HEK293T (cell line): ENCODE measurements around the gene PLPP4.
"Not testable (repeated sequence)": the region's sequence is repeated elsewhere in the genome, so short reads cannot be mapped to it uniquely, and the experiment has no call there.

Experiments used
- CTCF ChIA-PET: fragments of 350-600 bp; formaldehyde crosslinking; extraction: SDS; loops from one replicate; lab custom pipeline; 2021; ENCODE audit warnings: antibody characterized with exemption, inconsistent platforms; lab: Yijun Ruan, JAX
- POLR2A ChIA-PET: fragments of 350-600 bp; formaldehyde crosslinking; extraction: SDS; loops from one replicate; lab custom pipeline; 2020; ENCODE audit warnings: antibody characterized with exemption, inconsistent platforms; lab: Yijun Ruan, JAX
- DNase-seq: peaks from one replicate; pipeline ENCODE4 v3.0.0; 2012; ENCODE audit warnings: mixed read lengths; ENCODE audit errors: extremely low spot score
- ARNT ChIP-seq: fragments of 450-650 bp; IDR thresholded peaks from 2 replicates; pipeline ENCODE4 v1.6.1; 2017; ENCODE audit warnings: mild to moderate bottlenecking
- BHLHE40 ChIP-seq: fragments of 450-650 bp; IDR thresholded peaks from 2 replicates; pipeline ENCODE4 v1.6.1; 2016; ENCODE audit warnings: mild to moderate bottlenecking, moderate library complexity, borderline replicate concordance
- CTBP1 ChIP-seq: fragments of 450-650 bp; IDR thresholded peaks from 2 replicates; pipeline ENCODE4 v1.6.1; 2016; ENCODE audit warnings: borderline replicate concordance
- ELF4 ChIP-seq: fragments of 450-650 bp; IDR thresholded peaks from 2 replicates; pipeline ENCODE4 v1.6.1; 2017; ENCODE audit warnings: antibody characterized with exemption
- FOXA1 ChIP-seq: fragments of 450-650 bp; IDR thresholded peaks from 2 replicates; pipeline ENCODE4 v1.6.1; 2016; ENCODE audit warnings: mild to moderate bottlenecking
- FOXK2 ChIP-seq: fragments of 450-650 bp; IDR thresholded peaks from 2 replicates; pipeline ENCODE4 v1.6.1; 2016; ENCODE audit warnings: mild to moderate bottlenecking
- FOXM1 ChIP-seq: fragments of 450-650 bp; IDR thresholded peaks from 2 replicates; pipeline ENCODE4 v1.6.1; 2017; ENCODE audit warnings: mild to moderate bottlenecking, borderline replicate concordance
- HDGF ChIP-seq: fragments of 450-650 bp; IDR thresholded peaks from 2 replicates; pipeline ENCODE4 v1.6.1; 2017; ENCODE audit warnings: antibody characterized with exemption, borderline replicate concordance
- L3MBTL2 ChIP-seq: fragments of 450-650 bp; conservative IDR thresholded peaks from 2 replicates; pipeline ENCODE4 v1.6.1; 2016; ENCODE audit warnings: mild to moderate bottlenecking
- LEF1 ChIP-seq: fragments of 450-650 bp; IDR thresholded peaks from 2 replicates; pipeline ENCODE4 v1.6.1; 2017; ENCODE audit warnings: mild to moderate bottlenecking, borderline replicate concordance
- NFRKB ChIP-seq: fragments of 450-650 bp; IDR thresholded peaks from 2 replicates; pipeline ENCODE4 v1.6.1; 2016; ENCODE audit warnings: mild to moderate bottlenecking, moderate library complexity
- PKNOX1 ChIP-seq: fragments of 450-650 bp; IDR thresholded peaks from 2 replicates; pipeline ENCODE4 v1.6.1; 2016
- SP1 ChIP-seq: fragments of 450-650 bp; IDR thresholded peaks from 2 replicates; pipeline ENCODE4 v1.6.1; 2017
- SUZ12 ChIP-seq: fragments of 450-650 bp; IDR thresholded peaks from 2 replicates; pipeline ENCODE4 v1.6.1; 2016; ENCODE audit warnings: mild to moderate bottlenecking
- TARDBP ChIP-seq: fragments of 450-650 bp; IDR thresholded peaks from 2 replicates; pipeline ENCODE4 v1.6.1; 2016
- ZNF384 ChIP-seq: fragments of 450-650 bp; IDR thresholded peaks from 2 replicates; pipeline ENCODE4 v1.6.1; 2016

The PLPP4 gene

GRCh38 chr10:120493411-120494312, 36.6 kb downstream of the PLPP4 start:
- DNase-seq, result no peak
- CTCF ChIA-PET, result no interaction called here
- no peak for TF ChIP-seq L3MBTL2
- TF ChIP-seq ARNT, result no peak
- no peak for TF ChIP-seq LEF1
- no peak for TF ChIP-seq SP1
- TF ChIP-seq TARDBP, result no peak
- no peak for TF ChIP-seq BHLHE40
- no peak for TF ChIP-seq SUZ12
- no peak for TF ChIP-seq ELF4
- TF ChIP-seq PKNOX1, result no peak
- no peak for TF ChIP-seq CTBP1
- TF ChIP-seq FOXM1, result no peak
- no peak for TF ChIP-seq FOXA1
- TF ChIP-seq NFRKB, result no peak
- TF ChIP-seq HDGF, result no peak
- no peak for TF ChIP-seq ZNF384
- TF ChIP-seq FOXK2, result no peak
- POLR2A ChIA-PET, result no interaction called here

GRCh38 chr10:120494313-120494710, 37.3 kb downstream of the PLPP4 start:
- POLR2A ChIA-PET, result no interaction called here
- no peak for TF ChIP-seq SP1

GRCh38 chr10:120495226-120496009, 38.4 kb downstream of the PLPP4 start:
- no peak for DNase-seq
- ChIA-PET CTCF (interaction anchor here (1.2 kb wide), 1 partner anchor 310 kb away, joined by 3 read pairs; no protein-coding TSS in a partner anchor), POLR2A (no interaction called here)
- TF ChIP-seq FOXK2, result no peak
- TF ChIP-seq LEF1, result no peak
- TF ChIP-seq PKNOX1, result no peak
- no peak for TF ChIP-seq FOXM1
- no peak for TF ChIP-seq CTBP1
- no peak for TF ChIP-seq L3MBTL2
- TF ChIP-seq SUZ12, result no peak
- TF ChIP-seq FOXA1, result no peak
- TF ChIP-seq SP1, result no peak

More at GRCh38 chr10:120494313-120494710, 37.3 kb downstream of the PLPP4 start:
- no peak for DNase-seq
- CTCF ChIA-PET, result no interaction called here

- no peak for DNase-seq
- no peak for TF ChIP-seq SP1
- no peak for TF ChIP-seq HDGF
- TF ChIP-seq CTBP1, result no peak
- TF ChIP-seq TARDBP, result no peak
- TF ChIP-seq L3MBTL2, result no peak
- TF ChIP-seq LEF1, result no peak
- no peak for TF ChIP-seq SUZ12
- TF ChIP-seq NFRKB, result no peak
- no peak for TF ChIP-seq FOXK2
- TF ChIP-seq ZNF384, result no peak
- no peak for TF ChIP-seq ELF4
- TF ChIP-seq BHLHE40, result no peak
- TF ChIP-seq ARNT, result no peak
- CTCF ChIA-PET, result no interaction called here
- POLR2A ChIA-PET, result no interaction called here
These were observed 42.9 kb downstream of the PLPP4 start for GRCh38 chr10:120499883-120500282.

- ChIA-PET CTCF (interaction anchor here (0.6 kb wide), 1 partner anchor 86 kb away, joined by 3 read pairs; no protein-coding TSS in a partner anchor), POLR2A (no interaction called here)
- TF ChIP-seq FOXK2 (no peak), ELF4 (no peak), BHLHE40 (no peak), SP1 (no peak), PKNOX1 (no peak), NFRKB (no peak), TARDBP (no peak), ARNT (no peak), SUZ12 (no peak), CTBP1 (no peak), ZNF384 (no peak), HDGF (no peak), FOXA1 (no peak), LEF1 (no peak), FOXM1 (no peak), L3MBTL2 (no peak)
- DNase-seq, result no peak
These were observed 46.7 kb downstream of the PLPP4 start for GRCh38 chr10:120503689-120504088.

GRCh38 chr10:120504227-120504626, 47.2 kb downstream of the PLPP4 start:
- CTCF ChIA-PET, POLR2A ChIA-PET: not testable (repeated sequence)

More at GRCh38 chr10:120504227-120504626, 47.2 kb downstream of the PLPP4 start:
- not testable (repeated sequence) for DNase-seq
